Central memory CD8-positive, alpha-beta T cell (primary cell): Measurements from ENCODE around the gene VSIG1.

ENCODE experiments used
- ATAC-seq: fragments of 150-1000 bp; cut with Tn5 transposase; replicated peaks from 2 replicates; pipeline ENCODE4 v1.10.0; 2022; ENCODE audit warnings: mild to moderate bottlenecking, moderate FRiP score, moderate number of reproducible peaks; ENCODE audit not compliant: poor library complexity, severe bottlenecking; ENCODE audit errors: extremely low read depth
- DNase-seq, 2 donors: peaks; one replicate each; pipeline ENCODE4 v3.0.0; 2021; ENCODE audit warnings: low spot score in 2 of 2
- H3K27ac Mint-ChIP-seq: one replicate; pipeline ENCODE4 v1.8.0; 2022; ENCODE audit warnings: low read depth, mild to moderate bottlenecking, moderate library complexity, mixed read lengths
- H3K27me3 Mint-ChIP-seq: one replicate; pipeline ENCODE4 v1.8.0; 2022; ENCODE audit warnings: mixed read lengths
- H3K36me3 Mint-ChIP-seq: one replicate; pipeline ENCODE4 v1.8.0; 2022; ENCODE audit warnings: mild to moderate bottlenecking, moderate library complexity, mixed read lengths; ENCODE audit not compliant: insufficient read depth
- H3K4me1 Mint-ChIP-seq: one replicate; pipeline ENCODE4 v1.8.0; 2022; ENCODE audit warnings: mixed read lengths
- H3K4me3 Mint-ChIP-seq: one replicate; pipeline ENCODE4 v1.8.0; 2022; ENCODE audit warnings: mild to moderate bottlenecking, moderate library complexity, mixed read lengths
- H3K9me3 Mint-ChIP-seq: one replicate; pipeline ENCODE4 v1.8.0; 2022; ENCODE audit warnings: mixed read lengths

VSIG1 gene

GRCh38 chrX:108122748-108123147 is 77.9 kb downstream of the VSIG1 start:
- H3K4me3 Mint-ChIP-seq, result no peak overlapping the region
- no peak for DNase-seq
- peaks cover 3% of the 10 kb centered on the region for H3K36me3 Mint-ChIP-seq

GRCh38 chrX:108123591-108124366 is 78.9 kb downstream of the VSIG1 start:
- no peak overlapping the region for H3K4me3 Mint-ChIP-seq
- H3K36me3 Mint-ChIP-seq, result peaks cover 4% of the 10 kb centered on the region
- H3K27me3 Mint-ChIP-seq, result no peaks in the 10 kb centered on the region
- no peak for ATAC-seq
- no peaks in the 10 kb centered on the region for H3K9me3 Mint-ChIP-seq
- no peak for DNase-seq
- no peaks in the 10 kb centered on the region for H3K4me1 Mint-ChIP-seq
- H3K27ac Mint-ChIP-seq, result no peak overlapping the region

More at GRCh38 chrX:108122748-108123147, 77.9 kb downstream of the VSIG1 start:
- H3K4me1 Mint-ChIP-seq, result no peaks in the 10 kb centered on the region
- no peak overlapping the region for H3K27ac Mint-ChIP-seq
- no peak for ATAC-seq
- no peaks in the 10 kb centered on the region for H3K9me3 Mint-ChIP-seq
- H3K27me3 Mint-ChIP-seq, result no peaks in the 10 kb centered on the region

GRCh38 chrX:108126661-108127060 is 81.8 kb downstream of the VSIG1 start:
- Mint-ChIP-seq H3K4me1 (no peaks in the 10 kb centered on the region), H3K27ac (no peak overlapping the region), H3K36me3 (peaks cover 6% of the 10 kb centered on the region), H3K27me3 (no peaks in the 10 kb centered on the region), H3K9me3 (no peaks in the 10 kb centered on the region), H3K4me3 (no peak overlapping the region)
- ATAC-seq, result no peak
- DNase-seq, result no peak

- no peak overlapping the region for H3K27ac Mint-ChIP-seq
- DNase-seq (no peak), ATAC-seq (no peak)
- H3K27me3 Mint-ChIP-seq, result no peaks in the 10 kb centered on the region
- no peak overlapping the region for H3K4me3 Mint-ChIP-seq
- H3K4me1 Mint-ChIP-seq, result no peaks in the 10 kb centered on the region
- peaks cover 6% of the 10 kb centered on the region for H3K36me3 Mint-ChIP-seq
- no peaks in the 10 kb centered on the region for H3K9me3 Mint-ChIP-seq
These were observed 82.3 kb downstream of the VSIG1 start for GRCh38 chrX:108127152-108127551.
